HuH-7.5 (cell line): ENCODE data around the gene MAPKAP1.

Experiments
- DNase-seq: peaks from one replicate; pipeline ENCODE4 v3.0.0; 2011; ENCODE audit warnings: low spot score

MAPKAP1 gene

DNA sequence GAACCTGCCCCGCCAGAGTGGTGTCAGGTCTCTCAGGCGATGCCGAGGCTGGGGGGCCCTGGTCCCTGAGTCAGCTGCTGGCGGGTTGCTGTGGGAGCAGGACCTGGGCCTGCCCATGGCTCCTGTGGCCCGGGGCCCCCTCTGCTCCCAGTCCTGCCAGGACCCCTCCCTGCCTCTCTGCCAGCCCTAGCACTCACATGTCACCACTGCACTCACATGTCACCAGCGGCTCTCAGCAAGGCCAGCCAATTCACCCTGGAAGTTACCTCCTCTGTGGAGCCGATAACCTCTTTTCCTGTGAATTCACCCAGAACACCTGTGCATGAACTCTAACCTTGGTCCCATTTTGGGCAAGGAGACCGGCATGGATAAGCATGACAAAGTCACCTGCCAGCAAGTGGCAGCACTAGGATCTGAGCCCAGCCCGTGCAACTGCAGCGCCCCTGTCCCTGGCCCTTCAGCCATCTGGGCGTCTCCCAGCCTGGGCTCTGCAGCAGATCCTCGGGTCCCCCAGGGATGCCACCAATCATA is 275.2 kb downstream of the MAPKAP1 start:
- no peak for DNase-seq

- DNase-seq, result no peak
These were observed 276.0 kb downstream of the MAPKAP1 start for GRCh38 chr9:125431012-125431305.

DNA sequence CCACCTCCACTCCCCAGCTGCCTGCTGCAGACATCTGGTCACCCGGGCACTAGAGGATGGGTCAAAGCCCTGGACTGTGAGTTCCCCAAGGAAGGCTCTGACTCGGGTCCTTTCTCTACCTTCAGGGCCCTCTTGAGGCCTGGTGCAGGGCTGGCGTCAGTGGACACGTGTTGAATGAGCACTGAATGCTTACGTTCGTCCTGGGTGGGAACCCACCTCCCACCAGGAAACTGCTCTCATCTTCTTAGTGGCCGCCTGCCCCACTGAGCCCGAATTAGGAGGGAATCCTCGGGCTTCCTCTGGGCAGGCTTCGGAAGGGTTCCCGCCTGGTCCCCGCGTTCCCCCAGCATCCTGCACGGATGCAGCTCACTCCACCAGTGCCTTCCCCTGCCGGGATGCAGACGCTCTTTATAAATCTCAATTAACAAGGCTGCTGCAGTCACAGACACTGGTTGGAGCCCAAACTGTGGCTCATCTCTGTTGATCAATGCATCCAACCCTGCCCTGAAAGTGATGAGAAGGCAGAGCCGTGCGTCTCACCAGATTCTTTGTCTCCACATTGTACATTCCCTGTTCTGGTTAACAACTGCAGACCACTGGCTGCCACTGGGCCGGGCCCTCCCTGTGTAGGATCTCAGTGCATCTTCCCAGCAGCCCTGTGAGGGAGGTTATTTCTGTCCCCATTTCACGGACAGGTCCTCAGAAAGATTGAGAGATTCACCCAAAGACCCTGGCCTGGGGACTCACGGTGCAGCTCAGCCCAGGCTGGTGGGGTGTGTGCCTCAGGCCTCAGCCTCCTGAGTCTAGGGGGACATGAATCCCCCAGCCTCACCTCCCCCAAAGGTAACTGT is 276.6 kb downstream of the MAPKAP1 start:
- no peak for DNase-seq

DNA sequence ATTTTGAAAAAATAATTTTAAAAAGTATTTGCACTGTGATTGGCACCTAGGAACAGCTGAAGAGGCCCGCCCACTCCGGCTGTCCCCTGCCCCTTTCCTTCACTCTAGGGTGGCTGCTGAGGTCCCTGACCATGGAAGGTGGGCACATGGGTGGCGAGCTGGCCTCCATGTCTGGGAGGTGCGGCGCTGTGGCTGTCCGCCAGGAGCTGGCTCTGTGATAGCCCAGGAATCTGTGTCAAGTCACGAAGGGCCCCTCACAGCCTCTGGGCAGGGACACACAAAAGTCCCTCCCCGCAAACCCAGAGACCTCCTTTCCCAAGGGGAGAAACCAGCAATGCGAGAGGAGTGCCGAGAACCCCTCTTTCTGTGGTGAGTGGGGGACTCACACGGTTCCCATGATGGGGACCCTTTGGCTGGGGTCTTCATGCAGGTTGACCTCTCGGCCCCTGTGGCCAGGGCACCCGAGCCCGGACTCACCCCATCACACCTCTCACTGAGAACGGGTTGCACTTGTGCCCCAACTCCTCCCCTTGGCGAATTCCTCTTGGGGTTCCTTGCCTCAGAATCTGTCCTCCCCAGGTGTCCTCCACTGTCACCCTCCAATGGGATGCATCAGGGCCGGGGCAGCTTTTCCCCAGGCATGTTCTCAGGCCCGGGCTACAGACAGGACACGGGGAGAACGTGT is 277.4 kb downstream of the MAPKAP1 start:
- no peak for DNase-seq

- DNase-seq, result no peak
These were observed 278.0 kb downstream of the MAPKAP1 start for GRCh38 chr9:125428902-125429467.

GRCh38 chr9:125428060-125428901 is 278.7 kb downstream of the MAPKAP1 start:
- DNase-seq, result peak; percentile 84

DNA sequence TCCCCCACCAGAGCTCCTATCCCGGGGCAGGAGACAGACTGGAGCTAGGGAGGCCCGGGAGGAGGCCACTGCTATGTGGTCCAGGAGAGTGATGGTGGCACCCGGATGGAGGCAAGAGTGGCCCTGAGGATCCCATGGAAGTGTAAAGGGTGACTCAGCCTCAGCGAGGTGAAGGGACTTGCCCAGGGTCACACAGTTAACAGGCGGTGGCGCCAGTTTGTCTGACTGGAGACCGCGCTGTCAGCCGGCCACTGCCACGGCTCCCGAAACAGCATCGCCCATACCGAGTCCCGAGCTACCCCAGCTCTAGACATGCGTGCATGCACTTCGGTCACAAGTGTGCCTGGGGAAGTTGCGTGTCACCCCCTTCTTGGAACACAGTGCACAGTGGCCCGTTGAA is 279.5 kb downstream of the MAPKAP1 start:
- DNase-seq, result no peak

- DNase-seq, result no peak
These were observed 280.1 kb downstream of the MAPKAP1 start for GRCh38 chr9:125426926-125427325.

DNA sequence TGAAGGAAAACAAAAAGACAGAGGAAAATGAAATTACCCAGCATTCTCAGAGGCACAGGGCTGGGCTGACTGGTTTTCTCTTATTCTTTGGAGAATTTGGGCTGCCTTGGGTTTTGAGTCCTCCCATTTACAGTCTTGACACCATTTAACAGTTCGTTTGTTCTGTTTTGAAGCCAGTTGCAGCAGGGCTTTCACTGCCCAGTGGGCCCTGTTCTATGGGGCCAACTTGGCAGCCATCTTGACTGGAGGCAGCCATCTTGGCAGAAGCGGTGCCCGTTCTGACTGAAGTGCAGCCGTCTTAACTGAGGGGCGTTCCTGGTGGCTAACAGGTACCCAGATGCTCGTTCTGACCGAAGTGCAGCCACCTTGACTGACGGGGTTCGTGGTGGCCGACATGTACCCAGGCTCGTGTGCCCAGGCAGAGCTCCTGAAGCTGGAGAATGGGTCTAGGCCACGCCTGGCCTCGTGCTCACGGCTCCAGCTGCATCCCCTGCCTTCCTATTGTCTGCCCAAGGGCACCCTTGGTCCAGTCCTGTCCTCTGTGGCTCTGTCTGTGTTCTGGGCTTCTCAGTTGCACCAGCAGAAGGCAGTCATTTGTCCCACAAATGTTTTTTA is 281.0 kb downstream of the MAPKAP1 start:
- no peak for DNase-seq

DNA sequence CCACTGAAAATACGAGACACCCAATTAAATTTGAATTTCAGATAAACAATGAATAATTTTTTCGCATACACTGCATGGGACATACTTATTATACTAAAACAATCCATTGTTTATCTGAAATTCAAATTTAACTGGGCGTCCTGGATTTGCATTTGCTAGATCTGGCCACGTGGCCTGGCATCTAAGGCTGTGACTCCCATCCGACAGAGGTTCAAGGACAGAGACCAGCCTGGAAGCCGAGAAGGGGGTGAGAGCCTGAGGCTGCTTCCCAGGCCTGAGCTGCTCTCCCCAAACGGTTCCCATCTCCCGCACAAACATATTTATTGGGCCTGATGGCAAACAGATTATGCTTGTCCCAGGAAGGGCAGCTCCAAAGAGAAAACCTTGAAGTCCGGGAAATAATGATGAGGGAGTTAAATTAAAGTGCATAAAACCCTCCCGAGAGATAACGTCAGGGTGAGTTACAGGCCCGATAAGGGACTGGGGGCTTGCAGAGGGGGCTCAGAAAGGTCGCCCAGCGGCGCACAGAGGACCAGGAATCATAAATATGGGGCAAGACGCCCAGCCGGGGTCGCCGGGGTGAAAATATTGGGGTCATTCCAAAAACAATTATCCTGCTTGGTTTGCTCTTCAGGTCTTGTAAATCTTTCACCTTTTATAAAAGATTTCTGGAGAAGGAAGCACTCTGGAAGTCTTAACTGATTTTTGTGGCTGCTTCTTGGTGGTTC is 281.7 kb downstream of the MAPKAP1 start:
- no peak for DNase-seq

DNA sequence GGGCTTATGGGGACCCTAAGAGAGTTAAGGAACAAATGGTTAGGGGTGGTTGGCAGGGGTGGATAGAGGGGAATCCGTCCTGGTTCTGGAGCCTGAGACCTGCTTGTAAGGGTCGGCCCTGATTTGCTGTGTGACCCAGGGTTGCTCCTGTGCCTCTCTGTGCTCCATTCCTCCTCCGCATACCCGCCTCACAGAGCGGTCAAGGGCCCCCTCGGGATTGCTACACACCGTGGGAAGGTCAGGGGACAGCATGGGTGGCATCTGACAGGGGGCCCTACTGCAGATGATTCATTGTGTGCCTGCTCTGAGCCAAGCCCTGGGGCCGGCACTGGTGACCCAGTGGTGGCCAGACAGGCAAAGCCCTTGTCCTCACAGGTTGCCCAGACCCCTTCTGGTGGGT is 283.0 kb downstream of the MAPKAP1 start:
- no peak for DNase-seq

- DNase-seq, result no peak
These were observed 284.2 kb downstream of the MAPKAP1 start for GRCh38 chr9:125422853-125423252.

- no peak for DNase-seq
These were observed 285.3 kb downstream of the MAPKAP1 start for GRCh38 chr9:125421591-125422181.

DNA sequence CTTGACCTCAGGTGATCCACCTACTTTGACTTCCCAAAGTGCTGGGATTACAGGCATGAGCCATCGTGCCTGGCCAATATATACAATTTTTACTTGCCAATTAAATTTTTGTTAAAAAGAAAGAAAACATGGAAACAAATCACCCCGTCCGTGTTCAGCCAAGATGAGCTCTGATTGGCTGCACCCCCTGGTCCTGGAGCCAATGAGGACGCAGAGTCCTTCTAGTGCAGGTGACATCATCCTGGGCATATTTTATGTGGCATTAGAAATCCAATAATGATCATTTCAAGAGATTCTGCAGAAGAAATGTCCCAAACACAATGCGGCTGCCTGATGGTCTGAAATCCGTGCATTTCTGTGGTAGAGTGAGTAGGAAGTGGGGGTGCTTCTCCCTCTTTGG is 285.8 kb downstream of the MAPKAP1 start:
- DNase-seq, result no peak

DNA sequence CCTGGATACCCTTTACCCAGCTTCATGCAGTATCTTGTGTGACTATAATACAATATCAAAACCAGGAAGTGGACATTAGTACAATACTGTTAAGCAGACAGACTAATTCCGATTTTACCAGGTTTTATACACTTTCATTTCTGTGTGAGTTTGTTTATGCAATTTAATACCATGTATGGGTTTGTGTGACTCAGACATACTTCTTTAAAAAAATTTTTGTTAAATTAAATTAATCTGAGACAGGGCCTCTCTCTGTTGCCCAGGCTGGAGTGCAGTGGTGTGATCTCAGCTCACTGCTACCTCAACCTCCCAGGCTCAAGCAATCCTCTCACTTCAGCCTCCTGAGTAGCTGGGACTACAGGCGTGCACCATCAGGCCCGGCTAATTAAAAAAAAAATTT is 288.6 kb downstream of the MAPKAP1 start:
- no peak for DNase-seq

DNA sequence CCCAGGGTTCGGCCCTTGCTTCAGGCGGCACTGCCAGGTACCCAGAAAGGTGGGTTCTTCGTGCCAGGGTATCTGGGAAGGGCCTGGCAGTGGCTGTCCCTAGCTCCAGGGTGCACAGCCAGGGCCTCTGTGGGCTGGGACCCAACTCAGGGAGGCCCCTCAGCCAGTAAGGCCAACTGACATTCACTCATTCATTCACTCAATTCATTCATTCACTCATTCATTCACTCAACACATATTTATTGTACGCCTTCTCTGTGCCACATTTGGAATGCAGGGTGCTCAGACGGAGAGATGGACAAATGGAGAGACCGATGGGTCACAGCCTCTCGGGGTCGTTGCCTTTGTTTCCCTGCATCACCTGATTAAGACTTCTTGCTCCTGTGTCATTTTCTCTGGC is 290.5 kb downstream of the MAPKAP1 start:
- DNase-seq, result no peak

GRCh38 chr9:125415583-125416460 is 291.2 kb downstream of the MAPKAP1 start:
- no peak for DNase-seq

GRCh38 chr9:125413579-125413978 is 293.4 kb downstream of the MAPKAP1 start:
- no peak for DNase-seq

DNA sequence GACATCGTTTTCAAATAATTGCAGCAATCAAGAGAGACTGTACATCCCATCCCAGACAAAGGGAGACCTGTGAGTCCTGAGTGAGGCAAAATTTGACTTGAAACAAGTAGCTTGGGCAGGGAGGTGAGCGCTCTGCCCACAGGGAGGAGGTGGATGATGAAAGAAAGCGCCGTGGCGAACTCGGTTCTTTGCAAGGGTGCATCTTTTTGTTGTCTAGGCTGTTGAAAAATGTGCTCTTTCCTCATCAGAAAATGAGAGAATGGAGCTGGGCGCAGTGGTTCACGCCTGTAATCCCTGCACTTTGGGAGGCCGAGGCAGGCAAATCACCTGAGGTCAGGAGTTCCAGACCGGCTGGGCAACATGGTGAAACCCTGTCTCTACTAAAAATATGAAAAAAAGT is 294.8 kb downstream of the MAPKAP1 start:
- no peak for DNase-seq
